OCI-LY1 (cell line): ENCODE measurements around the gene HAPSTR1.

ENCODE experiments used
- H2AFZ ChIP-seq: fragments of 200-600 bp; sonication (generic), shearing (Covaris generic); 2 replicates; pipeline ENCODE4 v1.6.0; 2014; ENCODE audit warnings: antibody characterized with exemption, mild to moderate bottlenecking, low read length
- H3F3A ChIP-seq: fragments of 200-600 bp; sonication (generic), shearing (Covaris generic); 2 replicates; pipeline ENCODE4 v1.6.0; 2014; ENCODE audit warnings: mild to moderate bottlenecking, antibody characterized with exemption, low read length, moderate library complexity; ENCODE audit not compliant: insufficient read depth
- H3K27ac ChIP-seq: fragments of 200-600 bp; sonication (generic); 2 replicates; pipeline ENCODE4 v1.5.1; 2014; ENCODE audit warnings: low read length, mixed run types, mild to moderate bottlenecking, low read depth; ENCODE audit not compliant: poor library complexity, severe bottlenecking
- H3K27me3 ChIP-seq: fragments of 200-600 bp; sonication (generic); 2 replicates; pipeline ENCODE4 v1.6.0; 2014; ENCODE audit warnings: antibody characterized with exemption, mild to moderate bottlenecking, low read length, moderate library complexity; ENCODE audit not compliant: insufficient read depth
- H3K36me3 ChIP-seq: fragments of 200-600 bp; sonication (generic); 2 replicates; pipeline ENCODE4 v1.6.1; 2014; ENCODE audit warnings: mild to moderate bottlenecking, antibody characterized with exemption, low read length, moderate library complexity, mixed read lengths; ENCODE audit not compliant: insufficient read depth
- H3K4me1 ChIP-seq: fragments of 200-600 bp; sonication (generic); 2 replicates; pipeline ENCODE4 v1.5.1; 2014; ENCODE audit warnings: mild to moderate bottlenecking, low read length, moderate library complexity; ENCODE audit not compliant: insufficient read depth, severe bottlenecking
- H3K4me2 ChIP-seq: fragments of 200-600 bp; sonication (generic), shearing (Covaris generic); 2 replicates; pipeline ENCODE4 v1.6.1; 2014; ENCODE audit warnings: low read length
- H3K4me3 ChIP-seq: fragments of 200-600 bp; sonication (generic); 2 replicates; pipeline ENCODE4 v1.5.1; 2014; ENCODE audit warnings: low read length, low read depth, mild to moderate bottlenecking, mixed read lengths; ENCODE audit not compliant: poor library complexity, severe bottlenecking
- H3K79me2 ChIP-seq: fragments of 200-600 bp; shearing (Covaris generic); 2 replicates; pipeline ENCODE4 v1.6.1; 2016; ENCODE audit warnings: mixed run types, low read length, mixed read lengths; ENCODE audit not compliant: insufficient read depth
- H3K9ac ChIP-seq: fragments of 200-600 bp; sonication (generic), shearing (Covaris generic); 2 replicates; pipeline ENCODE4 v1.6.1; 2014; ENCODE audit warnings: mild to moderate bottlenecking, low read length, mixed read lengths
- H3K9me2 ChIP-seq: fragments of 200-600 bp; sonication (generic), shearing (Covaris generic); 2 replicates; pipeline ENCODE4 v1.6.1; 2014; ENCODE audit warnings: low read depth, mild to moderate bottlenecking, low read length, mixed read lengths
- H3K9me3 ChIP-seq: fragments of 200-600 bp; shearing (Covaris generic); 2 replicates; pipeline ENCODE4 v1.6.1; 2014; ENCODE audit warnings: low read length, mixed read lengths
- H4K20me1 ChIP-seq: fragments of 200-600 bp; sonication (generic), shearing (Covaris generic); 2 replicates; pipeline ENCODE4 v1.6.0; 2016; ENCODE audit warnings: mild to moderate bottlenecking, low read length; ENCODE audit not compliant: insufficient read depth
- EZH2 ChIP-seq: fragments of 200-600 bp; sonication (generic), shearing (Covaris generic); IDR thresholded peaks from 2 replicates; pipeline ENCODE4 v1.8.0; 2017; ENCODE audit warnings: borderline replicate concordance, mixed run types, mild to moderate bottlenecking, antibody characterized with exemption, low read length, moderate library complexity, mixed read lengths
- TF ChIP-seq, protein P1 (sequence below): fragments of 200-600 bp; sonication (generic), shearing (Covaris generic); IDR thresholded peaks from 2 replicates; pipeline ENCODE4 v1.5.1; 2017; ENCODE audit warnings: mild to moderate bottlenecking, antibody characterized with exemption, low read length, moderate library complexity, mixed read lengths

HAPSTR1 gene

GRCh38 chr16:9090101-9090959, 1.1 kb upstream of the HAPSTR1 start:
- no peaks in the 10 kb centered on the region for H3F3A ChIP-seq
- no peak for TF ChIP-seq EZH2
- TF ChIP-seq, protein P1, sequence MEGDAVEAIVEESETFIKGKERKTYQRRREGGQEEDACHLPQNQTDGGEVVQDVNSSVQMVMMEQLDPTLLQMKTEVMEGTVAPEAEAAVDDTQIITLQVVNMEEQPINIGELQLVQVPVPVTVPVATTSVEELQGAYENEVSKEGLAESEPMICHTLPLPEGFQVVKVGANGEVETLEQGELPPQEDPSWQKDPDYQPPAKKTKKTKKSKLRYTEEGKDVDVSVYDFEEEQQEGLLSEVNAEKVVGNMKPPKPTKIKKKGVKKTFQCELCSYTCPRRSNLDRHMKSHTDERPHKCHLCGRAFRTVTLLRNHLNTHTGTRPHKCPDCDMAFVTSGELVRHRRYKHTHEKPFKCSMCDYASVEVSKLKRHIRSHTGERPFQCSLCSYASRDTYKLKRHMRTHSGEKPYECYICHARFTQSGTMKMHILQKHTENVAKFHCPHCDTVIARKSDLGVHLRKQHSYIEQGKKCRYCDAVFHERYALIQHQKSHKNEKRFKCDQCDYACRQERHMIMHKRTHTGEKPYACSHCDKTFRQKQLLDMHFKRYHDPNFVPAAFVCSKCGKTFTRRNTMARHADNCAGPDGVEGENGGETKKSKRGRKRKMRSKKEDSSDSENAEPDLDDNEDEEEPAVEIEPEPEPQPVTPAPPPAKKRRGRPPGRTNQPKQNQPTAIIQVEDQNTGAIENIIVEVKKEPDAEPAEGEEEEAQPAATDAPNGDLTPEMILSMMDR = no peak
- peaks cover 1% of the 10 kb centered on the region for H3K9me3 ChIP-seq
- peaks cover 29% of the 10 kb centered on the region for H3K79me2 ChIP-seq
- peak overlapping the region; percentile 70 for H3K4me3 ChIP-seq
- H3K9me2 ChIP-seq = no peaks in the 10 kb centered on the region
- H3K36me3 ChIP-seq = peaks cover 27% of the 10 kb centered on the region
- no peaks in the 10 kb centered on the region for H3K27me3 ChIP-seq
- H3K27ac ChIP-seq = peak overlapping the region; percentile 48
- H3K4me2 ChIP-seq = peak overlapping the region; percentile 75
- peaks cover 33% of the 10 kb centered on the region for H3K4me1 ChIP-seq
- H3K9ac ChIP-seq = peak overlapping the region; percentile 78
- H2AFZ ChIP-seq = no peak overlapping the region
- H4K20me1 ChIP-seq = no peaks in the 10 kb centered on the region

- Histone ChIP-seq H3K36me3 (peaks cover 42% of the 10 kb centered on the region), H3K9me2 (no peaks in the 10 kb centered on the region), H3K4me3 (peak overlapping the region; percentile 90), H3K27me3 (no peaks in the 10 kb centered on the region), H3K27ac (peak overlapping the region; percentile 75), H3K4me2 (peak overlapping the region; percentile 80), H3F3A (no peaks in the 10 kb centered on the region), H3K9ac (peak overlapping the region; percentile 94), H4K20me1 (no peaks in the 10 kb centered on the region), H3K9me3 (no peaks in the 10 kb centered on the region), H3K79me2 (peaks cover 45% of the 10 kb centered on the region), H3K4me1 (peaks cover 46% of the 10 kb centered on the region), H2AFZ (no peak overlapping the region)
- TF ChIP-seq EZH2 = no peak
- TF ChIP-seq, protein P1 = no peak
Measured at GRCh38 chr16:9091867-9092281, 430 bp downstream of the HAPSTR1 start.

DNA sequence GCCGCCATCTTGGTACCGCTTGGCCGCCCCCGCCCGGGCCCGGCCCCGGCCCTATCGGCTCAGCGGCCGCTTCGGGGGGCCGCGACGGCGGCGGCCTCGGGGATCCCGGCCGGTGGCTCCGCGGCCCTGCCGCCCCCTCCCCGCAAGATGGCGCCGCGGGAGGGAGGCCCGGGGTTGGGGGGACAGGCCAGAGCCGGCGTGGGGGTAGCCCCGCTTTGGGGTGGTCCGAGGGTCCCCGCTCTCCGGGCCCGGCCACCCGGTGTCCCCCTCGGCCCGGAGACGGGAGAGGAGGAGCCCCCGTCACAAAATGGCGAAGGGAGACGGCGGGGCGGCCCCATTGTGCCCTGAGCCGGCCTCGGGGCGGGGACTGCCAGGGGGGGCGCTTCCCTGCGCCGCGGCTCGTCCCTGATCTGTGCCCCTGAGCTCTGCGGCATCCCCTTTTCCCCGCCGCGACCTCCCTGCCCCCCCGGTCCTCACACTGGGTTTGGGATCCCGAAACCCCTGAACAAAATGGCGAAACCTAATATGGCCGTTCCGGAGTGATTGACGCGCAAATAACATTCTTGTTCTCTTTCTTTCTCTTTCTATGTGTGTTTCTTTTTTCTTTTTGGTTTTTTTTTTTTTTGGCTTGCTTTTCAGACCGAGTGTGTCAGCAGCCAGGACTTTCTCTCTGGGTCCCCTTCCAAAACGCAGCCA, 986 bp downstream of the HAPSTR1 start:
- H3K9me3 ChIP-seq = no peaks in the 10 kb centered on the region
- H2AFZ ChIP-seq = no peak overlapping the region

More for the DNA sequence above, 986 bp downstream of the HAPSTR1 start:
- peaks cover 50% of the 10 kb centered on the region for H3K79me2 ChIP-seq
- peak overlapping the region; percentile 80 for H3K4me2 ChIP-seq
- H3K27me3 ChIP-seq = no peaks in the 10 kb centered on the region
- no peaks in the 10 kb centered on the region for H4K20me1 ChIP-seq
- TF ChIP-seq, protein P1 = no peak
- no peak for TF ChIP-seq EZH2
- peak overlapping the region; percentile 75 for H3K27ac ChIP-seq
- peaks cover 46% of the 10 kb centered on the region for H3K4me1 ChIP-seq
- H3K4me3 ChIP-seq = peak overlapping the region; percentile 90
- peak overlapping the region; percentile 94 for H3K9ac ChIP-seq
- no peaks in the 10 kb centered on the region for H3K9me2 ChIP-seq
- peaks cover 47% of the 10 kb centered on the region for H3K36me3 ChIP-seq
- H3F3A ChIP-seq = no peaks in the 10 kb centered on the region
